ENCODE data around the gene KIFC3. TPM values are rescaled to one million over a fixed set of nuclear protein-coding genes. Genes with fewer than 3 reads are reported as not detected.

Gene KIFC3
- total and polyA plus RNA-seq, 2 of the 13 experiments (the other 11 are each of a cell fraction or from before 2014, with no cell fraction given) = 42.1 to 45.3 TPM

DNA sequence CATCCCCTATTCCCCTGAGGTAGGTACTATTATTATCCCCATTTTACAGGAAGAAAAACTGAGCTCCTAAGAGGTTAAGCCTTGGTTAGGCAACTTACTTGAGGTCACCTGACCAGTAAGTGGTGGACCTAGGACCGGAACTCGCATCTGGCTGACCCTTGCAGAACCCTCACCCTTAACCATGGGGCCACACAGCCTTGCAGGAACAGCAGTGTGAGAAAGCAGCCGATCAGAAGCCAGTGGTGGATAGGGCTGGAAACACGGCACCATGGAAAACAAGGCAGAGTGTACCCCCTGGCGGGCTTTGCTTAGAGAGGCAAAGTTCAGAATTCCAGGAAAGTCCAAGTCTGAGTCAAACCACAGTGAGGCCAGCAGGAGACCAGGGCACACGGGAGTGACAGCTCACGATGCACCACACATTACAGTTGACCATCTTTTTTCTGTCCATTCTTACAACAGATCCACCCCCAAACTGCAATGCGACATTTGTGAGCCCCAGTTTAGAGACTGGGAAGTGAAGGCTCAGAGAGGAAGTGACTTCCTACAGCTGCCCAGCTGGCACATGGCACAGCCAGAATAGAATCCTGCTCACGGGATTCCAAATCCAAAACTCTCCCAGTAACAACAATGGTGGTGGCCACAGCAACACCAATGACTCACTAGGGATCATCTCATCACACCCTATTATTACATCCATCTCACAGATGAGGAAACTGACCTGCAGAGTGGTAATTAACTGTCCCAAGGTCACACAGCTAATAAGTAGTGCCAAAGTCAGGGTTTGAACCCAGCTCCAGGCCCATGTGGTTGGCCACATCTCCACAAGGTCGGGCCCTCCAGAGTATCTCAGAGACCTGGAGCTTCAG is 20.3 kb downstream of the KIFC3 start (continued):
- no peak for TF ChIP-seq BCL3 (CRISPR knock-in tag; IDR thresholded peaks at IDR 0.05)
- TF ChIP-seq ARNT (IDR thresholded peaks at IDR 0.05) = no peak
- no peak for TF ChIP-seq MZF1 (CRISPR knock-in tag; IDR thresholded peaks at IDR 0.05; ENCODE audit: borderline replicate concordance)
- peak; percentile 46; the same call in 1 of the 2 replicates for TF ChIP-seq DMAP1 (CRISPR knock-in tag; IDR thresholded peaks at IDR 0.05)
- peak; percentile 88 for TF ChIP-seq ESRRA (CRISPR knock-in tag; IDR thresholded peaks at IDR 0.05; ENCODE audit: low read depth)
- TF ChIP-seq CERS6 (CRISPR knock-in tag; IDR thresholded peaks at IDR 0.05) = no peak
- peak; percentile 87 for TF ChIP-seq HINFP (CRISPR knock-in tag; IDR thresholded peaks at IDR 0.05; ENCODE audit: low read depth)
- TF ChIP-seq MXI1 (IDR thresholded peaks at IDR 0.05; ENCODE audit: borderline replicate concordance, low read depth, low read length) = peak; percentile 56; the same call in 1 of the 3 replicates
- TF ChIP-seq MIXL1 (CRISPR knock-in tag; IDR thresholded peaks at IDR 0.05) = peak; percentile 44; the same call in 1 of the 2 replicates
- TF ChIP-seq, protein P1, sequence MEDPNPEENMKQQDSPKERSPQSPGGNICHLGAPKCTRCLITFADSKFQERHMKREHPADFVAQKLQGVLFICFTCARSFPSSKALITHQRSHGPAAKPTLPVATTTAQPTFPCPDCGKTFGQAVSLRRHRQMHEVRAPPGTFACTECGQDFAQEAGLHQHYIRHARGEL (CRISPR knock-in tag; IDR thresholded peaks at IDR 0.05) = no peak
- no peak for TF ChIP-seq ZNF446 (CRISPR knock-in tag; IDR thresholded peaks at IDR 0.05)
- TF ChIP-seq E2F1 (CRISPR knock-in tag; IDR thresholded peaks at IDR 0.05) = no peak
- peak; percentile 79 for TF ChIP-seq ZBTB7B (CRISPR knock-in tag; IDR thresholded peaks at IDR 0.05)
- TF ChIP-seq ZSCAN30 (CRISPR knock-in tag; IDR thresholded peaks at IDR 0.05) = no peak
- TF ChIP-seq ZNF7 (CRISPR knock-in tag; IDR thresholded peaks at IDR 0.05) = no peak; the same call in 1 of the 2 replicates
- TF ChIP-seq ZNF619 (CRISPR knock-in tag; IDR thresholded peaks at IDR 0.05) = peak; percentile 60
- peak; percentile 48; the same call in 1 of the 2 replicates for TF ChIP-seq TFDP2 (CRISPR knock-in tag; IDR thresholded peaks at IDR 0.05)
- TF ChIP-seq, protein P2, sequence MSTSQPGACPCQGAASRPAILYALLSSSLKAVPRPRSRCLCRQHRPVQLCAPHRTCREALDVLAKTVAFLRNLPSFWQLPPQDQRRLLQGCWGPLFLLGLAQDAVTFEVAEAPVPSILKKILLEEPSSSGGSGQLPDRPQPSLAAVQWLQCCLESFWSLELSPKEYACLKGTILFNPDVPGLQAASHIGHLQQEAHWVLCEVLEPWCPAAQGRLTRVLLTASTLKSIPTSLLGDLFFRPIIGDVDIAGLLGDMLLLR (CRISPR knock-in tag; IDR thresholded peaks at IDR 0.05) = no peak
- peak; percentile 83; the same call in 1 of the 2 replicates for TF ChIP-seq MIER3 (CRISPR knock-in tag; IDR thresholded peaks at IDR 0.05; ENCODE audit: borderline replicate concordance)
- no peak for TF ChIP-seq HOXA7 (CRISPR knock-in tag; IDR thresholded peaks at IDR 0.05)
- no peak for TF ChIP-seq ZNF264 (CRISPR knock-in tag; IDR thresholded peaks at IDR 0.05)
- TF ChIP-seq, protein P3, sequence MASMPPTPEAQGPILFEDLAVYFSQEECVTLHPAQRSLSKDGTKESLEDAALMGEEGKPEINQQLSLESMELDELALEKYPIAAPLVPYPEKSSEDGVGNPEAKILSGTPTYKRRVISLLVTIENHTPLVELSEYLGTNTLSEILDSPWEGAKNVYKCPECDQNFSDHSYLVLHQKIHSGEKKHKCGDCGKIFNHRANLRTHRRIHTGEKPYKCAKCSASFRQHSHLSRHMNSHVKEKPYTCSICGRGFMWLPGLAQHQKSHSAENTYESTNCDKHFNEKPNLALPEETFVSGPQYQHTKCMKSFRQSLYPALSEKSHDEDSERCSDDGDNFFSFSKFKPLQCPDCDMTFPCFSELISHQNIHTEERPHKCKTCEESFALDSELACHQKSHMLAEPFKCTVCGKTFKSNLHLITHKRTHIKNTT (CRISPR knock-in tag; IDR thresholded peaks at IDR 0.05) = no peak

Measured in HepG2 (cell line).